OCI-LY3 (cell line): ENCODE measurements around the gene AHCYL2.

Source experiments
- CTCF ChIP-seq: fragments of 200-600, 300-600 bp; sonication (generic); IDR thresholded peaks from 2 replicates; pipeline ENCODE4 v1.5.1; 2014; ENCODE audit warnings: antibody characterized with exemption, low read length, low read depth
- EZH2phosphoT487 ChIP-seq: fragments of 200-600 bp; shearing (Covaris generic); IDR thresholded peaks from 2 replicates; pipeline ENCODE4 v1.6.1; 2018; ENCODE audit warnings: antibody characterized with exemption, mixed run types, low read depth

- no peak for TF ChIP-seq CTCF
- TF ChIP-seq EZH2phosphoT487: no peak
These were observed 38.3 kb downstream of the AHCYL2 start for GRCh38 chr7:129263168-129263567.
